Measurements from ENCODE around the gene SUPV3L1.
A peak's percentile ranks its signal among the peaks of the same experiment; 100 is the strongest.
"Not testable (repeated sequence)": the region's sequence is repeated elsewhere in the genome, so short reads cannot be mapped to it uniquely, and the experiment has no call there.

The SUPV3L1 gene

GRCh38 chr10:69179743-69180524 lies at the start of gene SUPV3L1:
Gene SUPV3L1, plus strand, starts transcription at chr10:69180234. Its CDS starts 58 bp downstream, at chr10:69180292.
- DNase-seq, result peak; percentile 92 to 96

GRCh38 chr10:69130251-69130650 lies 49.8 kb upstream of the SUPV3L1 start:
- no peak for DNase-seq

- DNase-seq, result no peak
Observed at GRCh38 chr10:69139961-69140360, 40.1 kb upstream of the SUPV3L1 start.

- DNase-seq, result no peak
Observed at GRCh38 chr10:69141304-69141703, 38.7 kb upstream of the SUPV3L1 start.

GRCh38 chr10:69142074-69142473 lies 38.0 kb upstream of the SUPV3L1 start:
- not testable (repeated sequence) for DNase-seq

GRCh38 chr10:69142983-69143382 lies 37.1 kb upstream of the SUPV3L1 start:
- DNase-seq, result no peak

- no peak for DNase-seq
Observed at GRCh38 chr10:69145329-69145728, 34.7 kb upstream of the SUPV3L1 start.

- no peak for DNase-seq
Observed at GRCh38 chr10:69145864-69146263, 34.2 kb upstream of the SUPV3L1 start.

GRCh38 chr10:69146759-69147158 lies 33.3 kb upstream of the SUPV3L1 start:
- peak in 1 of 2 donors; percentile 19 for DNase-seq

- DNase-seq, result no peak
Observed at GRCh38 chr10:69151984-69152383, 28.1 kb upstream of the SUPV3L1 start.

- DNase-seq, result no peak
Observed at GRCh38 chr10:69153227-69153626, 26.8 kb upstream of the SUPV3L1 start.

GRCh38 chr10:69160809-69161241 lies 19.2 kb upstream of the SUPV3L1 start:
- DNase-seq, result no peak

- DNase-seq, result no peak
Observed at GRCh38 chr10:69168493-69168892, 11.5 kb upstream of the SUPV3L1 start.

- DNase-seq, result no peak
Observed at GRCh38 chr10:69172241-69172982, 7.6 kb upstream of the SUPV3L1 start.

- not testable (repeated sequence) for DNase-seq
Observed at GRCh38 chr10:69175326-69175725, 4.7 kb upstream of the SUPV3L1 start.

- DNase-seq, result no peak
Observed at GRCh38 chr10:69176823-69177222, 3.2 kb upstream of the SUPV3L1 start.

GRCh38 chr10:69179089-69179742 lies 818 bp upstream of the SUPV3L1 start:
- DNase-seq, result no peak

GRCh38 chr10:69180525-69181204 lies 631 bp downstream of the SUPV3L1 start:
- peak; percentile 5 to 13 for DNase-seq

GRCh38 chr10:69181433-69181832 lies 1.4 kb downstream of the SUPV3L1 start:
- no peak for DNase-seq

GRCh38 chr10:69182005-69182404 lies 2.0 kb downstream of the SUPV3L1 start:
- no peak for DNase-seq

GRCh38 chr10:69186524-69186923 lies 6.5 kb downstream of the SUPV3L1 start:
- DNase-seq, result no peak

GRCh38 chr10:69201045-69201444 lies 21.0 kb downstream of the SUPV3L1 start:
- DNase-seq, result no peak

GRCh38 chr10:69202332-69202731 lies 22.3 kb downstream of the SUPV3L1 start:
- DNase-seq, result peak in 1 of 2 donors; percentile 82

Data from inflammatory macrophage treated with lipopolysaccharide for 1 hour (primary cell).